Gastroesophageal sphincter (tissue), 3 donors: Measurements from ENCODE around the gene SPATA46.

Source experiments
- POLR2A ChIP-seq, 2 donors: fragments of 450-650 bp; IDR thresholded peaks; one replicate each; pipeline ENCODE4 v1.6.1; 2017; ENCODE audit warnings: antibody characterized with exemption in 2 of 2, mild to moderate bottlenecking in 2 of 2, moderate library complexity in 1 of 2
- TF ChIP-seq, protein P1 (sequence below), 4 experiments: fragments of 200-600 bp in 2 of 4; fragments of 450-650 bp in 2 of 4; sonication (generic) in 1 of 4; IDR thresholded peaks; one replicate each; pipeline ENCODE4 v1.5.1; 2017 to 2019; ENCODE audit warnings: antibody characterized with exemption in 4 of 4, mild to moderate bottlenecking in 2 of 4, moderate library complexity in 2 of 4

DNA sequence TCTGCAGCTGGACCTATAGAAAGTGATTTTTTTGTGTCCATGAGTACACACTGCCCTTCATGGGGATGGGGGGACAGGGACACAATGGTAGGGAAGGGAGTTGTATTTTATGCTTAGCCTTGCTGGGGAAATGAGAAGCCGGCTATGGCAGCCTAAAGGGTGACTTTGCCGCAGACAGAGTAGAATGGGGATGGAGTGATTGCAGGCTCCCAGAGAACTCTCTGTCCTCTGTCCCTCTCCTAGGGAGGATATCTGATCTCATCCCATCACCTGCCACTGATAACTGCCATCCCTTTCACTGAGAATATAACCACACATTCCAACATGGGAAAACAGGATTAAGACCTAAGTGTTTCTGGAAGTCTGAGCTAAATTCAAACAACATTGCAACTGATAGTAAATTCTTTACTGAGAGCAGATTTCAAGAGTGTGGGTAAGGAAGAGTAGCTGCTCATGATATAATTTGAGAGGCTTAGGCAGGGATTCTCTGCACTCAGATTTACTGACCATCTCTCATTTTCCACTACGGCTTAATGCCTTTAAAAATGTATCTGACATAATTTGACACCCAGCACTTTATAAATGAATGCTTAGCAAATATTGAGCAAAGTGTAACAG lies 21.4 kb upstream of the SPATA46 start:
- TF ChIP-seq, protein P1, sequence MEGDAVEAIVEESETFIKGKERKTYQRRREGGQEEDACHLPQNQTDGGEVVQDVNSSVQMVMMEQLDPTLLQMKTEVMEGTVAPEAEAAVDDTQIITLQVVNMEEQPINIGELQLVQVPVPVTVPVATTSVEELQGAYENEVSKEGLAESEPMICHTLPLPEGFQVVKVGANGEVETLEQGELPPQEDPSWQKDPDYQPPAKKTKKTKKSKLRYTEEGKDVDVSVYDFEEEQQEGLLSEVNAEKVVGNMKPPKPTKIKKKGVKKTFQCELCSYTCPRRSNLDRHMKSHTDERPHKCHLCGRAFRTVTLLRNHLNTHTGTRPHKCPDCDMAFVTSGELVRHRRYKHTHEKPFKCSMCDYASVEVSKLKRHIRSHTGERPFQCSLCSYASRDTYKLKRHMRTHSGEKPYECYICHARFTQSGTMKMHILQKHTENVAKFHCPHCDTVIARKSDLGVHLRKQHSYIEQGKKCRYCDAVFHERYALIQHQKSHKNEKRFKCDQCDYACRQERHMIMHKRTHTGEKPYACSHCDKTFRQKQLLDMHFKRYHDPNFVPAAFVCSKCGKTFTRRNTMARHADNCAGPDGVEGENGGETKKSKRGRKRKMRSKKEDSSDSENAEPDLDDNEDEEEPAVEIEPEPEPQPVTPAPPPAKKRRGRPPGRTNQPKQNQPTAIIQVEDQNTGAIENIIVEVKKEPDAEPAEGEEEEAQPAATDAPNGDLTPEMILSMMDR (IDR thresholded peaks at IDR 0.05), result no peak
- no peak for TF ChIP-seq POLR2A (IDR thresholded peaks at IDR 0.05)
